WTC11 (cell line): ENCODE results near the gene PDE4A.

Experiments used
- CBFB ChIP-seq: sonication (generic); formaldehyde crosslinking; IDR thresholded peaks from 2 replicates; pipeline ENCODE4 v1.8.1; 2022; ENCODE audit warnings: mild to moderate bottlenecking, low read depth, missing genetic modification reagents
- FOXK1 ChIP-seq: sonication (generic); formaldehyde crosslinking; IDR thresholded peaks from 2 replicates; pipeline ENCODE4 v1.8.0; 2022; ENCODE audit warnings: mild to moderate bottlenecking, moderate library complexity, missing genetic modification reagents
- JUN ChIP-seq: sonication (generic); formaldehyde crosslinking; IDR thresholded peaks from 2 replicates; pipeline ENCODE4 v1.8.0; 2023; ENCODE audit warnings: mild to moderate bottlenecking, missing genetic modification reagents
- MYBL2 ChIP-seq: sonication (generic); formaldehyde crosslinking; IDR thresholded peaks from 2 replicates; pipeline ENCODE4 v1.8.1; 2023; ENCODE audit warnings: mild to moderate bottlenecking, moderate library complexity, missing genetic modification reagents
- NFYB ChIP-seq: sonication (generic); formaldehyde crosslinking; conservative IDR thresholded peaks from 2 replicates; pipeline ENCODE4 v1.8.0; 2022; ENCODE audit warnings: low read depth, missing genetic modification reagents
- SP1 ChIP-seq: sonication (generic); formaldehyde crosslinking; conservative IDR thresholded peaks from 2 replicates; pipeline ENCODE4 v1.8.1; 2022; ENCODE audit warnings: missing genetic modification reagents
- ZNF232 ChIP-seq: sonication (generic); formaldehyde crosslinking; IDR thresholded peaks from 2 replicates; pipeline ENCODE4 v1.8.0; 2022; ENCODE audit warnings: mild to moderate bottlenecking, missing genetic modification reagents
- ZNF671 ChIP-seq: fragments of 250-450 bp; sonication (Bioruptor Pico); IDR thresholded peaks from 2 replicates; pipeline ENCODE4 v1.8.0; 2021; ENCODE audit warnings: mild to moderate bottlenecking
- TF ChIP-seq, protein P1 (sequence below): sonication (generic); formaldehyde crosslinking; IDR thresholded peaks from 2 replicates; pipeline ENCODE4 v1.8.0; 2022; ENCODE audit warnings: mild to moderate bottlenecking, missing genetic modification reagents
- TF ChIP-seq, protein P2 (sequence below): sonication (generic); formaldehyde crosslinking; conservative IDR thresholded peaks from 2 replicates; pipeline ENCODE4 v1.8.1; 2022; ENCODE audit warnings: mild to moderate bottlenecking, missing genetic modification reagents
- TF ChIP-seq, protein P3 (sequence below): fragments of 200-600 bp; IDR thresholded peaks from 2 replicates; pipeline ENCODE4 v1.8.0; 2022; ENCODE audit warnings: antibody characterized with exemption
- TF ChIP-seq, protein P4 (sequence below): sonication (generic); formaldehyde crosslinking; IDR thresholded peaks from 2 replicates; pipeline ENCODE4 v1.8.0; 2022; ENCODE audit warnings: mild to moderate bottlenecking, missing genetic modification reagents
- TF ChIP-seq, protein P5 (sequence below): sonication (generic); formaldehyde crosslinking; IDR thresholded peaks from 2 replicates; pipeline ENCODE4 v1.8.0; 2022; ENCODE audit warnings: mild to moderate bottlenecking, missing genetic modification reagents
- TF ChIP-seq, protein P6 (sequence below): sonication (generic); formaldehyde crosslinking; IDR thresholded peaks from 2 replicates; pipeline ENCODE4 v1.8.1; 2023; ENCODE audit warnings: mild to moderate bottlenecking, missing genetic modification reagents

DNA sequence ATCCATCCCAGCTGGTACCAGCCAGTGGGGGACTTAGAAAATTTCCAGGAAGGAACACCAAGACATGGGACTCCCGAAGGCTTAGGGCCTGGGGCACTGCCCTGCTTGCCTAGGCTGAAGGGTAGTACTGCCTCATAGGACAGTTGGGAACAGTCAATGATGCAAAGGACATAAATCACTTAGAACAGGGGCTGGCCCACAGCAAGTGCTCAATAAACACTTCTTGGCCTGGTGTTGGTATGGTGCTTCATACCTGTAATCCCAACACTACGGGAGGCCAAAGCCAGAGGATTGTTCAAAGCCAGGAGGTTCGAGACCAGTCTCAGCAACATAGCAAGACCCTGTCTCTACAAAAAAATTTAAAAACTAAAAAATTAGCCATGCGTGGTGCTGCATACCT, 77.0 kb downstream of the PDE4A start:
- TF ChIP-seq SP1 (CRISPR knock-in tag): no peak
- TF ChIP-seq, protein P1, sequence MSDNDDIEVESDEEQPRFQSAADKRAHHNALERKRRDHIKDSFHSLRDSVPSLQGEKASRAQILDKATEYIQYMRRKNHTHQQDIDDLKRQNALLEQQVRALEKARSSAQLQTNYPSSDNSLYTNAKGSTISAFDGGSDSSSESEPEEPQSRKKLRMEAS (CRISPR knock-in tag): no peak
- TF ChIP-seq MYBL2 (CRISPR knock-in tag): no peak
- TF ChIP-seq, protein P2, sequence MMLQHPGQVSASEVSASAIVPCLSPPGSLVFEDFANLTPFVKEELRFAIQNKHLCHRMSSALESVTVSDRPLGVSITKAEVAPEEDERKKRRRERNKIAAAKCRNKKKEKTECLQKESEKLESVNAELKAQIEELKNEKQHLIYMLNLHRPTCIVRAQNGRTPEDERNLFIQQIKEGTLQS: no peak
- no peak for TF ChIP-seq JUN (CRISPR knock-in tag)
- TF ChIP-seq ZNF232 (CRISPR knock-in tag): no peak
- TF ChIP-seq, protein P3, sequence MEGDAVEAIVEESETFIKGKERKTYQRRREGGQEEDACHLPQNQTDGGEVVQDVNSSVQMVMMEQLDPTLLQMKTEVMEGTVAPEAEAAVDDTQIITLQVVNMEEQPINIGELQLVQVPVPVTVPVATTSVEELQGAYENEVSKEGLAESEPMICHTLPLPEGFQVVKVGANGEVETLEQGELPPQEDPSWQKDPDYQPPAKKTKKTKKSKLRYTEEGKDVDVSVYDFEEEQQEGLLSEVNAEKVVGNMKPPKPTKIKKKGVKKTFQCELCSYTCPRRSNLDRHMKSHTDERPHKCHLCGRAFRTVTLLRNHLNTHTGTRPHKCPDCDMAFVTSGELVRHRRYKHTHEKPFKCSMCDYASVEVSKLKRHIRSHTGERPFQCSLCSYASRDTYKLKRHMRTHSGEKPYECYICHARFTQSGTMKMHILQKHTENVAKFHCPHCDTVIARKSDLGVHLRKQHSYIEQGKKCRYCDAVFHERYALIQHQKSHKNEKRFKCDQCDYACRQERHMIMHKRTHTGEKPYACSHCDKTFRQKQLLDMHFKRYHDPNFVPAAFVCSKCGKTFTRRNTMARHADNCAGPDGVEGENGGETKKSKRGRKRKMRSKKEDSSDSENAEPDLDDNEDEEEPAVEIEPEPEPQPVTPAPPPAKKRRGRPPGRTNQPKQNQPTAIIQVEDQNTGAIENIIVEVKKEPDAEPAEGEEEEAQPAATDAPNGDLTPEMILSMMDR: no peak
- no peak for TF ChIP-seq ZNF671 (CRISPR knock-in tag)
- TF ChIP-seq, protein P4, sequence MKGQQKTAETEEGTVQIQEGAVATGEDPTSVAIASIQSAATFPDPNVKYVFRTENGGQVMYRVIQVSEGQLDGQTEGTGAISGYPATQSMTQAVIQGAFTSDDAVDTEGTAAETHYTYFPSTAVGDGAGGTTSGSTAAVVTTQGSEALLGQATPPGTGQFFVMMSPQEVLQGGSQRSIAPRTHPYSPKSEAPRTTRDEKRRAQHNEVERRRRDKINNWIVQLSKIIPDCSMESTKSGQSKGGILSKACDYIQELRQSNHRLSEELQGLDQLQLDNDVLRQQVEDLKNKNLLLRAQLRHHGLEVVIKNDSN (CRISPR knock-in tag): no peak
- TF ChIP-seq, protein P5, sequence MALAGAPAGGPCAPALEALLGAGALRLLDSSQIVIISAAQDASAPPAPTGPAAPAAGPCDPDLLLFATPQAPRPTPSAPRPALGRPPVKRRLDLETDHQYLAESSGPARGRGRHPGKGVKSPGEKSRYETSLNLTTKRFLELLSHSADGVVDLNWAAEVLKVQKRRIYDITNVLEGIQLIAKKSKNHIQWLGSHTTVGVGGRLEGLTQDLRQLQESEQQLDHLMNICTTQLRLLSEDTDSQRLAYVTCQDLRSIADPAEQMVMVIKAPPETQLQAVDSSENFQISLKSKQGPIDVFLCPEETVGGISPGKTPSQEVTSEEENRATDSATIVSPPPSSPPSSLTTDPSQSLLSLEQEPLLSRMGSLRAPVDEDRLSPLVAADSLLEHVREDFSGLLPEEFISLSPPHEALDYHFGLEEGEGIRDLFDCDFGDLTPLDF (CRISPR knock-in tag): no peak
- no peak for TF ChIP-seq CBFB (CRISPR knock-in tag)
- TF ChIP-seq, protein P6, sequence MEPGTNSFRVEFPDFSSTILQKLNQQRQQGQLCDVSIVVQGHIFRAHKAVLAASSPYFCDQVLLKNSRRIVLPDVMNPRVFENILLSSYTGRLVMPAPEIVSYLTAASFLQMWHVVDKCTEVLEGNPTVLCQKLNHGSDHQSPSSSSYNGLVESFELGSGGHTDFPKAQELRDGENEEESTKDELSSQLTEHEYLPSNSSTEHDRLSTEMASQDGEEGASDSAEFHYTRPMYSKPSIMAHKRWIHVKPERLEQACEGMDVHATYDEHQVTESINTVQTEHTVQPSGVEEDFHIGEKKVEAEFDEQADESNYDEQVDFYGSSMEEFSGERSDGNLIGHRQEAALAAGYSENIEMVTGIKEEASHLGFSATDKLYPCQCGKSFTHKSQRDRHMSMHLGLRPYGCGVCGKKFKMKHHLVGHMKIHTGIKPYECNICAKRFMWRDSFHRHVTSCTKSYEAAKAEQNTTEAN (CRISPR knock-in tag): no peak
- TF ChIP-seq NFYB (CRISPR knock-in tag): no peak
- TF ChIP-seq FOXK1: no peak
